Mammary epithelial cell (primary cell): Measurements from ENCODE around the gene DDX42.

Source experiments
- CTCF ChIP-seq, 2 donors: IDR thresholded peaks in 1 of 2; conservative IDR thresholded peaks in 1 of 2; 2 replicates each; pipeline ENCODE4 v1.5.1; 2011 to 2012; ENCODE audit warnings: inconsistent platforms in 2 of 2, low read length in 2 of 2, mild to moderate bottlenecking in 2 of 2, control low read depth in 1 of 2, low read depth in 1 of 2; ENCODE audit not compliant: insufficient read depth in 1 of 2; ENCODE audit errors: extremely low read depth in 1 of 2
- EZH2 ChIP-seq: IDR thresholded peaks from 2 replicates; pipeline ENCODE4 v1.6.1; 2012; ENCODE audit warnings: low read length, inconsistent platforms, borderline replicate concordance

DNA sequence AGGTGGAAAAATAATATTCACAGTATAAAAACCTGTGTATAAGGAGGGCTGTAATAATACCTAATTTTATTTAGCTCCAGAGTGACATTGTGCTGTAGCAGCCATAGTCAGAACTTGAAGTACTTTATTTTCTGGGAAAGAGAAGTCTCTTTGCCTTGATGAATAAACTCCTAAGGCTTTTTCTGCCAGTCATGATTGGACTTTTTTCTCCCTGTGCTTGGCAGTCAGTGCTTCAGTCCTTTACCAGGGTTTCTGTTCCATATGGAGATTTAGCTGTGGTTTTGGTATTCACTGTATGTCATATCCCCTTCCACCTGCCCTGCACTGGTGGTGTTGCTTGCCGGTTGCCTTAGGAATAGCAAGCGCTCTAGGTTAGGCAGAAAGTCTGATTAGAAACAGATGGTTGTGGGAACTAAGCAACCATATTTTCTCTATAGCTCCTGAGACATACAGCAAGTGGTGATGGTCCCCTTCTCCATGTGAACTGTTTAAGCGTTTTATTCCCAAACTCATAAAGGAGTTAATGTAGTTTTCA, 24.7 kb downstream of the DDX42 start:
- TF ChIP-seq EZH2 (no peak), CTCF (conservative IDR thresholded peaks at IDR 0.05 in 1 of 2, IDR thresholded peaks at IDR 0.05 in 1 of 2; ENCODE audit: extremely low read depth in 1 of 2, insufficient read depth in 1 of 2, low read depth in 1 of 2, low read length in 2 of 2) (no peak)
